H9 (cell line): ENCODE data around the gene NCOA1. TPM values are rescaled to one million over a fixed set of nuclear protein-coding genes. Genes with fewer than 3 reads are reported as not detected.

Experiments
- DNase-seq: peaks from one replicate; pipeline ENCODE4 v3.0.0-alpha.2; 2017
- H2AFZ ChIP-seq: one replicate; pipeline ENCODE4 v1.6.1; 2013; ENCODE audit warnings: mild to moderate bottlenecking, low read length, control low read depth, moderate library complexity
- H2AK5ac ChIP-seq: 2 replicates; pipeline ENCODE4 v1.6.1; 2013; ENCODE audit warnings: low read length, control low read depth, mixed read lengths; ENCODE audit not compliant: insufficient read length
- H2BK120ac ChIP-seq: one replicate; pipeline ENCODE4 v1.6.1; 2013; ENCODE audit warnings: low read depth, mild to moderate bottlenecking, low read length, control low read depth, inconsistent platforms; ENCODE audit not compliant: poor library complexity, severe bottlenecking
- H2BK12ac ChIP-seq: 2 replicates; pipeline ENCODE4 v1.6.1; 2013; ENCODE audit warnings: low read length, control low read depth, mixed read lengths, low read depth; ENCODE audit not compliant: insufficient read length
- H2BK15ac ChIP-seq: 2 replicates; pipeline ENCODE4 v1.6.1; 2013; ENCODE audit warnings: low read depth, low read length, control low read depth
- H2BK20ac ChIP-seq: one replicate; pipeline ENCODE4 v1.6.1; 2013; ENCODE audit warnings: low read depth, mild to moderate bottlenecking, low read length, control low read depth, inconsistent platforms; ENCODE audit not compliant: poor library complexity, severe bottlenecking
- H2BK5ac ChIP-seq: 2 replicates; pipeline ENCODE4 v1.6.1; 2013; ENCODE audit warnings: low read length, control low read depth, mixed read lengths; ENCODE audit not compliant: insufficient read length
- H3K14ac ChIP-seq: 2 replicates; pipeline ENCODE4 v1.6.1; 2013; ENCODE audit warnings: low read length, control low read depth; ENCODE audit not compliant: insufficient read depth
- H3K18ac ChIP-seq: 2 replicates; pipeline ENCODE4 v1.6.1; 2013; ENCODE audit warnings: low read depth, mild to moderate bottlenecking, mixed read lengths, low read length, control low read depth; ENCODE audit not compliant: insufficient read length
- H3K23ac ChIP-seq: 2 replicates; pipeline ENCODE4 v1.6.1; 2013; ENCODE audit warnings: low read length, control low read depth, mixed read lengths, low read depth; ENCODE audit not compliant: insufficient read length
- H3K23me2 ChIP-seq: 2 replicates; pipeline ENCODE4 v1.6.1; 2013; ENCODE audit warnings: low read depth, mild to moderate bottlenecking, mixed read lengths, low read length, control low read depth; ENCODE audit not compliant: insufficient read length, poor library complexity, severe bottlenecking
- H3K27ac ChIP-seq: 2 replicates; pipeline ENCODE4 v1.5.1; 2013; ENCODE audit warnings: low read length, control low read depth, mixed read lengths, low read depth; ENCODE audit not compliant: insufficient read length
- H3K27me3 ChIP-seq: 2 replicates; pipeline ENCODE4 v1.6.1; 2013; ENCODE audit warnings: low read length, control low read depth, inconsistent platforms; ENCODE audit not compliant: insufficient read depth
- H3K4ac ChIP-seq: 2 replicates; pipeline ENCODE4 v1.6.1; 2013; ENCODE audit warnings: low read depth, mild to moderate bottlenecking, control low read depth, inconsistent platforms, low read length, moderate library complexity
- H3K4me1 ChIP-seq: 2 replicates; pipeline ENCODE4 v1.6.1; 2013; ENCODE audit warnings: low read length, control low read depth, inconsistent platforms; ENCODE audit not compliant: insufficient read depth
- H3K4me2 ChIP-seq: 2 replicates; pipeline ENCODE4 v1.6.1; 2013; ENCODE audit warnings: low read length, control low read depth, mixed read lengths; ENCODE audit not compliant: insufficient read length, insufficient read depth
- H3K56ac ChIP-seq: 2 replicates; pipeline ENCODE4 v1.6.1; 2013; ENCODE audit warnings: low read depth, mild to moderate bottlenecking, mixed read lengths, low read length, control low read depth; ENCODE audit not compliant: insufficient read length
- H3K79me1 ChIP-seq: 2 replicates; pipeline ENCODE4 v1.6.1; 2013; ENCODE audit warnings: low read depth, mild to moderate bottlenecking, moderate library complexity, low read length, control low read depth, inconsistent platforms; ENCODE audit not compliant: insufficient read depth, poor library complexity, severe bottlenecking
- H3K79me2 ChIP-seq: 2 replicates; pipeline ENCODE4 v1.6.1; 2013; ENCODE audit warnings: low read length, control low read depth, inconsistent platforms; ENCODE audit not compliant: insufficient read depth
- H3K9ac ChIP-seq: 2 replicates; pipeline ENCODE4 v1.6.1; 2013; ENCODE audit warnings: low read length, control low read depth, mixed read lengths; ENCODE audit not compliant: insufficient read length; ENCODE audit errors: extremely low read depth
- H3K9me3 ChIP-seq: one replicate; pipeline ENCODE4 v1.6.1; 2013; ENCODE audit warnings: low read depth, low read length, inconsistent platforms; ENCODE audit not compliant: control insufficient read depth
- H3T11ph ChIP-seq: one replicate; pipeline ENCODE4 v1.6.1; 2013; ENCODE audit warnings: mild to moderate bottlenecking, low read length, control low read depth, inconsistent platforms
- H4K20me1 ChIP-seq: one replicate; pipeline ENCODE4 v1.6.1; 2013; ENCODE audit not compliant: control insufficient read depth, insufficient read length, insufficient read depth
- H4K5ac ChIP-seq: 2 replicates; pipeline ENCODE4 v1.6.1; 2013; ENCODE audit warnings: low read depth, mild to moderate bottlenecking, mixed read lengths, low read length, control low read depth; ENCODE audit not compliant: insufficient read length
- H4K8ac ChIP-seq: replicated peaks from 2 replicates; pipeline ENCODE4 v1.6.1; 2013; ENCODE audit warnings: low read length, control low read depth, mixed read lengths, low read depth; ENCODE audit not compliant: insufficient read length
- H4K91ac ChIP-seq: 2 replicates; pipeline ENCODE4 v1.6.1; 2013; ENCODE audit warnings: low read depth, mild to moderate bottlenecking, moderate library complexity, mixed read lengths, low read length, control low read depth; ENCODE audit not compliant: insufficient read length
- H3K27ac Mint-ChIP-seq, 3 experiments: 2 replicates in 2 of 3; 3 replicates in 1 of 3; pipeline ENCODE4 v1.8.0; 2020 to 2021; ENCODE audit warnings: mixed read lengths in 3 of 3, mild to moderate bottlenecking in 1 of 3, moderate library complexity in 1 of 3
- H3K27me3 Mint-ChIP-seq: 2 replicates; pipeline ENCODE4 v1.8.0; 2021; ENCODE audit warnings: low read depth, mild to moderate bottlenecking, moderate library complexity, mixed read lengths
- H3K36me3 Mint-ChIP-seq, 3 experiments: 2 replicates in 2 of 3; 3 replicates in 1 of 3; pipeline ENCODE4 v1.8.0; 2020 to 2021; ENCODE audit warnings: low read depth in 3 of 3, mixed read lengths in 3 of 3; ENCODE audit not compliant: insufficient read depth in 1 of 3
- H3K4me1 Mint-ChIP-seq, 2 experiments: 2 replicates each; pipeline ENCODE4 v1.8.0; 2020; ENCODE audit warnings: mixed read lengths in 2 of 2
- H3K4me3 Mint-ChIP-seq, 2 experiments: 2 replicates in 1 of 2; 3 replicates in 1 of 2; pipeline ENCODE4 v1.8.0; 2020 to 2021; ENCODE audit warnings: mild to moderate bottlenecking in 2 of 2, mixed read lengths in 2 of 2, moderate library complexity in 1 of 2
- H3K9me3 Mint-ChIP-seq, 2 experiments: 2 replicates in 1 of 2; 3 replicates in 1 of 2; pipeline ENCODE4 v1.8.0; 2020; ENCODE audit warnings: mild to moderate bottlenecking in 2 of 2, mixed read lengths in 2 of 2, moderate library complexity in 1 of 2
- WGBS: extraction: QIAGEN DNeasy Blood & Tissue Kit; methylation state at CpG from one replicate; pipeline ENCODE4 v1.1.7; 2013; ENCODE audit warnings: missing lambda C conversion rate, low lambda C conversion rate, mixed read lengths; ENCODE audit not compliant: insufficient read length; ENCODE audit errors: extremely low coverage; 5-methylcytosine and 5-hydroxymethylcytosine counted together
- total RNA-seq: library from RNA; stranded (reverse); gene quantifications from 2 replicates; pipeline ENCODE4 v1.2.1, GENCODE V29; 2021
- TF ChIP-seq, protein P1 (sequence below): fragments of 200-600 bp; sonication (generic); conservative IDR thresholded peaks from 3 replicates; pipeline ENCODE4 v1.8.0; 2021; ENCODE audit warnings: antibody characterized with exemption, mild to moderate bottlenecking

NCOA1 gene
- total RNA-seq, 1 experiment from 2014 or later: 14.8 TPM

GRCh38 chr2:24492421-24493279 lies 1.6 kb downstream of the NCOA1 start:
- H2BK5ac ChIP-seq: no peak overlapping the region
- H2BK15ac ChIP-seq: no peak overlapping the region
- peaks cover 28 to 34% of the 10 kb centered on the region in 2 experiments for H3K4me1 Mint-ChIP-seq
- no CpG with 5 or more reads among the region's 16 CpGs for WGBS
- peak overlapping the region; percentile 15 for H3K9ac ChIP-seq
- no peak overlapping the region for H3K27ac ChIP-seq
- no peak overlapping the region for H3T11ph ChIP-seq
- H2AK5ac ChIP-seq: no peak overlapping the region
- H3K23ac ChIP-seq: no peak overlapping the region
- H2BK12ac ChIP-seq: no peak overlapping the region
- H3K9me3 Mint-ChIP-seq: no peaks in the 10 kb centered on the region; a peak in 1 of 5 replicates
- peaks cover 13% of the 10 kb centered on the region for H3K23me2 ChIP-seq
- H3K27me3 Mint-ChIP-seq: peaks cover 19% of the 10 kb centered on the region
- no peak overlapping the region for H2BK20ac ChIP-seq
- H3K79me2 ChIP-seq: no peaks in the 10 kb centered on the region
- H2AFZ ChIP-seq: no peak overlapping the region
- no peak overlapping the region for H4K5ac ChIP-seq
- TF ChIP-seq, protein P1, sequence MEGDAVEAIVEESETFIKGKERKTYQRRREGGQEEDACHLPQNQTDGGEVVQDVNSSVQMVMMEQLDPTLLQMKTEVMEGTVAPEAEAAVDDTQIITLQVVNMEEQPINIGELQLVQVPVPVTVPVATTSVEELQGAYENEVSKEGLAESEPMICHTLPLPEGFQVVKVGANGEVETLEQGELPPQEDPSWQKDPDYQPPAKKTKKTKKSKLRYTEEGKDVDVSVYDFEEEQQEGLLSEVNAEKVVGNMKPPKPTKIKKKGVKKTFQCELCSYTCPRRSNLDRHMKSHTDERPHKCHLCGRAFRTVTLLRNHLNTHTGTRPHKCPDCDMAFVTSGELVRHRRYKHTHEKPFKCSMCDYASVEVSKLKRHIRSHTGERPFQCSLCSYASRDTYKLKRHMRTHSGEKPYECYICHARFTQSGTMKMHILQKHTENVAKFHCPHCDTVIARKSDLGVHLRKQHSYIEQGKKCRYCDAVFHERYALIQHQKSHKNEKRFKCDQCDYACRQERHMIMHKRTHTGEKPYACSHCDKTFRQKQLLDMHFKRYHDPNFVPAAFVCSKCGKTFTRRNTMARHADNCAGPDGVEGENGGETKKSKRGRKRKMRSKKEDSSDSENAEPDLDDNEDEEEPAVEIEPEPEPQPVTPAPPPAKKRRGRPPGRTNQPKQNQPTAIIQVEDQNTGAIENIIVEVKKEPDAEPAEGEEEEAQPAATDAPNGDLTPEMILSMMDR: no peak
- DNase-seq: no peak
- peaks cover 4% of the 10 kb centered on the region; the same call in 1 of the 2 replicates for H3K27me3 ChIP-seq
- H4K20me1 ChIP-seq: no peaks in the 10 kb centered on the region
- no peak overlapping the region for H4K91ac ChIP-seq
- H2BK120ac ChIP-seq: no peak overlapping the region
- H3K79me1 ChIP-seq: no peaks in the 10 kb centered on the region
- no peak overlapping the region for H3K27ac Mint-ChIP-seq
- no peak overlapping the region for H3K14ac ChIP-seq
- H3K9me3 ChIP-seq: no peaks in the 10 kb centered on the region
- H3K4ac ChIP-seq: no peak overlapping the region
- H4K8ac ChIP-seq: no peak overlapping the region
- no peak overlapping the region for H3K18ac ChIP-seq
- no peak overlapping the region for H3K56ac ChIP-seq
- peak overlapping the region; percentile 79 to 89 for H3K4me3 Mint-ChIP-seq
- H3K36me3 Mint-ChIP-seq: no peaks in the 10 kb centered on the region
- H3K4me2 ChIP-seq: peak overlapping the region; percentile 86
- H3K4me1 ChIP-seq: peaks cover 5% of the 10 kb centered on the region
